Measurements from ENCODE around the gene GOLPH3L. TPM values are rescaled to one million over a fixed set of nuclear protein-coding genes. Genes with fewer than 3 reads are reported as not detected.

GOLPH3L gene
- total and polyA plus RNA-seq, 2 of the 13 experiments (the other 11 are each of a cell fraction or from before 2014, with no cell fraction given) = 8.2 to 12.8 TPM

DNA sequence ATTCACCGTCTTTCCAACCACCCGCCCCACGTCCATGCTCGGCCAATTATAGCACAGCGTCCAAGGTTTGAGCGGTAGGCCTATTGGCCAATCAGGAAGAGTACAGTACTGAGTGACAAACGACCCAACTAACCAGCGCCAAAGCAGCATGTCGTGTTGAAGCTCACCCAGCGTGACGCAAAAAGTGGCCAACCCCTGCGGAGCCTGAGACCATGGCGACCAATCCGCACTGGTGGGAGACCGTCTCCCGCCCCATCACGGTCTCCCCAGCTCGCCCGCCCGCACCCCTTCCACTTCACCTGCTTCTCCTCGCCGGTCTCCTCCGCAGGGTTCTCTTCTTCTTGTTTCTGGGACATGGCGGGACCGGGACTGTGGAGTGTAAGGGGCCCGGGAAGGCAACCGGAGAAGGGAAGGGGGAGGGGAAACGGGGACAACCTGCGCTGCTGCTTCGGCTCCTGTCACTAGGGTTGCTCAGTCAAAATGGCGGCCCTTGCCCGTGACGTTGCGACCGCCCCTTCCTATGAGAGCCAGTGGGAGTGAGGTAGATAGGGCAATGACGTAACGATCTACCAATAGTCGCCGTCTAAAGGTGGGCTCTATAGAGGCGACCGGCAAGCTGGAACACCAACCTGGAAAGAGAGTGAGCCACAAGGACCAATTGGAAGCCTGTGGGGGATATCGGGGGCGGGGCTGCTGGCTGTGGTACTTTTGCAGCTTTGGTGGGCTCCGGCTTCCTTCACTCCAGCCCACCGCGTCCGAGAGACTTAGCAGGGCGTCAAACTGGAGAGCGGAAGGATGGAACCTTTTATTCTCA is 67.6 kb downstream of the GOLPH3L start, which contains the start of gene ENSA (continued):
- TF ChIP-seq ZNF678 (CRISPR knock-in tag; IDR thresholded peaks at IDR 0.05) (no peak), MIXL1 (CRISPR knock-in tag; IDR thresholded peaks at IDR 0.05) (peak; percentile 82), CHD4 (IDR thresholded peaks at IDR 0.05; ENCODE audit: borderline replicate concordance, low read length) (no peak), ZNF317 (CRISPR knock-in tag; IDR thresholded peaks at IDR 0.05) (peak; percentile 75), RARA (CRISPR knock-in tag; IDR thresholded peaks at IDR 0.05) (no peak), MTF2 (CRISPR knock-in tag; IDR thresholded peaks at IDR 0.05; ENCODE audit: borderline replicate concordance) (no peak), HOXA9 (CRISPR knock-in tag; IDR thresholded peaks at IDR 0.05; ENCODE audit: borderline replicate concordance) (no peak), ZNF543 (CRISPR knock-in tag; IDR thresholded peaks at IDR 0.05) (no peak), ZIK1 (CRISPR knock-in tag; IDR thresholded peaks at IDR 0.05; ENCODE audit: borderline replicate concordance, low read depth) (no peak), RBFOX2 (IDR thresholded peaks at IDR 0.05; ENCODE audit: low read depth, low read length) (peak; percentile 67), NKX3-1 (CRISPR knock-in tag; IDR thresholded peaks at IDR 0.05) (no peak), TARDBP (CRISPR knock-in tag; IDR thresholded peaks at IDR 0.05) (no peak), KLF9 (CRISPR knock-in tag; IDR thresholded peaks at IDR 0.05; ENCODE audit: low read depth) (peak; percentile 30; the same call in 1 of the 2 replicates)
- TF ChIP-seq, protein P1, sequence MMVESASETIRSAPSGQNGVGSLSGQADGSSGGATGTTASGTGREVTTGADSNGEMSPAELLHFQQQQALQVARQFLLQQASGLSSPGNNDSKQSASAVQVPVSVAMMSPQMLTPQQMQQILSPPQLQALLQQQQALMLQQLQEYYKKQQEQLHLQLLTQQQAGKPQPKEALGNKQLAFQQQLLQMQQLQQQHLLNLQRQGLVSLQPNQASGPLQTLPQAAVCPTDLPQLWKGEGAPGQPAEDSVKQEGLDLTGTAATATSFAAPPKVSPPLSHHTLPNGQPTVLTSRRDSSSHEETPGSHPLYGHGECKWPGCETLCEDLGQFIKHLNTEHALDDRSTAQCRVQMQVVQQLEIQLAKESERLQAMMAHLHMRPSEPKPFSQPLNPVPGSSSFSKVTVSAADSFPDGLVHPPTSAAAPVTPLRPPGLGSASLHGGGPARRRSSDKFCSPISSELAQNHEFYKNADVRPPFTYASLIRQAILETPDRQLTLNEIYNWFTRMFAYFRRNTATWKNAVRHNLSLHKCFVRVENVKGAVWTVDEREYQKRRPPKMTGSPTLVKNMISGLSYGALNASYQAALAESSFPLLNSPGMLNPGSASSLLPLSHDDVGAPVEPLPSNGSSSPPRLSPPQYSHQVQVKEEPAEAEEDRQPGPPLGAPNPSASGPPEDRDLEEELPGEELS (CRISPR knock-in tag; IDR thresholded peaks at IDR 0.05) = no peak
- TF ChIP-seq, protein P2, sequence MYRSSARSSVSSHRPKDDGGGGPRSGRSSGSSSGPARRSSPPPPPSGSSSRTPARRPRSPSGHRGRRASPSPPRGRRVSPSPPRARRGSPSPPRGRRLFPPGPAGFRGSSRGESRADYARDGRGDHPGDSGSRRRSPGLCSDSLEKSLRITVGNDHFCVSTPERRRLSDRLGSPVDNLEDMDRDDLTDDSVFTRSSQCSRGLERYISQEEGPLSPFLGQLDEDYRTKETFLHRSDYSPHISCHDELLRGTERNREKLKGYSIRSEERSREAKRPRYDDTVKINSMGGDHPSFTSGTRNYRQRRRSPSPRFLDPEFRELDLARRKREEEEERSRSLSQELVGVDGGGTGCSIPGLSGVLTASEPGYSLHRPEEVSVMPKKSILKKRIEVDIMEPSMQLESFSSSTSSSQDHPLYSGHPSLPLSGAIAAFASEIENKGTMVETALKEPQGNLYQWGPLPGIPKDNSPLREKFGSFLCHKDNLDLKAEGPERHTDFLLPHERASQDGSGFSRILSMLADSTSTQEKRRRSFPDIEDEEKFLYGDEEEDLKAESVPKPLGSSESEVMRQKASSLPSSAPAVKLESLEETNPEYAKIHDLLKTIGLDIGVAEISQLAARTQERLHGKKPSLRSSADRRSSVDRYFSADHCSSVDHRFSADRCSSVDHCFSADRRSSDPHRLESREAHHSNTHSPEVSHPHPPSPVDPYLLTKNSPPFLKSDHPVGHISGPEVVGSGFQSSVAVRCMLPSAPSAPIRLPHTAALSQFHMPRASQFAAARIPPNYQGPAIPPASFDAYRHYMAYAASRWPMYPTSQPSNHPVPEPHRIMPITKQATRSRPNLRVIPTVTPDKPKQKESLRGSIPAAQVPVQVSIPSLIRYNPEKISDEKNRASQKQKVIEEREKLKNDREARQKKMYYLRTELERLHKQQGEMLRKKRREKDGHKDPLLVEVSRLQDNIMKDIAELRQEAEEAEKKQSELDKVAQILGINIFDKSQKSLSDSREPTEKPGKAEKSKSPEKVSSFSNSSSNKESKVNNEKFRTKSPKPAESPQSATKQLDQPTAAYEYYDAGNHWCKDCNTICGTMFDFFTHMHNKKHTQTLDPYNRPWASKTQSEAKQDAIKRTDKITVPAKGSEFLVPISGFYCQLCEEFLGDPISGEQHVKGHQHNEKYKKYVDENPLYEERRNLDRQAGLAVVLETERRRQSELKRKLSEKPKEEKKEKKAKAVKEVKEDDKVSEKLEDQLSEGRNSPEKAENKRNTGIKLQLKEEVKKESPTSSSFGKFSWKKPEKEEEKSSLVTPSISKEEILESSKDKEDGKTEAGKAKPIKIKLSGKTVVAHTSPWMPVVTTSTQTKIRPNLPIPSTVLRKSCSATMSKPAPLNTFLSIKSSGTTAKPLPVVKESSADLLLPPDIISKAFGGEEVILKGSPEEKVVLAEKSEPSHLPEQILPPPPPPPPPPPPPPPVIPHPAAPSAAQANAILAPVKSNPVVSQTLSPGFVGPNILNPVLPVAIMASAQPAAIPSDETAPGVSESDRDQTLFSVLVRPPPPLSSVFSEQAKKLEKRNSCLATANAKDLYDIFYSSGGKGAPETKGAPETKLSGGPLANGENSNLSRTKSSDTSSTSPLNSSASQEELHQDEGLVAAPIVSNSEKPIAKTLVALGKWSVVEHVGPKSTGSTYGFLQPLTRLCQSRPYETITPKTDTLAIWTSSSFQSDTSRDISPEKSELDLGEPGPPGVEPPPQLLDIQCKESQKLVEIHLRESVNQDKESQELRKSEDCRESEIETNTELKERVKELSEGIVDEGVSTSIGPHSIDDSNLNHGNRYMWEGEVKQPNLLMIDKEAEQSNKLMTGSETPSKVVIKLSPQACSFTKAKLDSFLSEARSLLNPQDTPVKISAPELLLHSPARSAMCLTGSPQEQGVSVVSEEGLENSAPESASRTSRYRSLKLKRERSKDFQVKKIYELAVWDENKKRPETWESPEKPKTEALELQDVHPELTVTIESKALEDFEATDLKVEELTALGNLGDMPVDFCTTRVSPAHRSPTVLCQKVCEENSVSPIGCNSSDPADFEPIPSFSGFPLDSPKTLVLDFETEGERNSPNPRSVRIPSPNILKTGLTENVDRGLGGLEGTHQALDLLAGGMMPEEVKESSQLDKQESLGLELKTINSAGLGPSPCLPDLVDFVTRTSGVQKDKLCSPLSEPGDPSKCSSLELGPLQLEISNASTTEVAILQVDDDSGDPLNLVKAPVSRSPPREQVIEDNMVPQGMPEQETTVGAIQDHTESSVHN (CRISPR knock-in tag; IDR thresholded peaks at IDR 0.05) = no peak
- TF ChIP-seq, protein P3, sequence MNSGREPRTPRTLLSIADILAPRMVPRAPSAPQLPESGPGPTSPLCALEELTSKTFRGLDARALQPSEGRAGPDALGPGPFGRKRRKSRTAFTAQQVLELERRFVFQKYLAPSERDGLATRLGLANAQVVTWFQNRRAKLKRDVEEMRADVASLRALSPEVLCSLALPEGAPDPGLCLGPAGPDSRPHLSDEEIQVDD (CRISPR knock-in tag; IDR thresholded peaks at IDR 0.05; ENCODE audit: borderline replicate concordance) = no peak
- TF ChIP-seq, protein P4, sequence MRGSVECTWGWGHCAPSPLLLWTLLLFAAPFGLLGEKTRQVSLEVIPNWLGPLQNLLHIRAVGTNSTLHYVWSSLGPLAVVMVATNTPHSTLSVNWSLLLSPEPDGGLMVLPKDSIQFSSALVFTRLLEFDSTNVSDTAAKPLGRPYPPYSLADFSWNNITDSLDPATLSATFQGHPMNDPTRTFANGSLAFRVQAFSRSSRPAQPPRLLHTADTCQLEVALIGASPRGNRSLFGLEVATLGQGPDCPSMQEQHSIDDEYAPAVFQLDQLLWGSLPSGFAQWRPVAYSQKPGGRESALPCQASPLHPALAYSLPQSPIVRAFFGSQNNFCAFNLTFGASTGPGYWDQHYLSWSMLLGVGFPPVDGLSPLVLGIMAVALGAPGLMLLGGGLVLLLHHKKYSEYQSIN (CRISPR knock-in tag; IDR thresholded peaks at IDR 0.05; ENCODE audit: borderline replicate concordance) = no peak
- TF ChIP-seq, protein P5, sequence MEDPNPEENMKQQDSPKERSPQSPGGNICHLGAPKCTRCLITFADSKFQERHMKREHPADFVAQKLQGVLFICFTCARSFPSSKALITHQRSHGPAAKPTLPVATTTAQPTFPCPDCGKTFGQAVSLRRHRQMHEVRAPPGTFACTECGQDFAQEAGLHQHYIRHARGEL (CRISPR knock-in tag; IDR thresholded peaks at IDR 0.05) = no peak
